GM10248 (cell line): ENCODE results near the gene DBH.

Source experiments
- CTCF ChIA-PET: fragments of 300-600 bp; sonication (Branson Sonifier 250); formaldehyde crosslinking; extraction: SDS; loops from one replicate; lab custom pipeline; 2021; ENCODE audit warnings: antibody characterized with exemption; lab: Yijun Ruan, JAX
- POLR2A ChIA-PET: fragments of 350-650 bp; sonication (Branson Sonifier 250); formaldehyde crosslinking; extraction: SDS; loops from one replicate; lab custom pipeline; 2020; ENCODE audit warnings: antibody characterized with exemption; lab: Yijun Ruan, JAX
- DNase-seq: peaks from one replicate; pipeline ENCODE4 v3.0.0; 2012; ENCODE audit errors: extremely low spot score
- CTCF ChIP-seq: IDR thresholded peaks from 2 replicates; pipeline ENCODE4 v1.5.1; 2012; ENCODE audit warnings: mild to moderate bottlenecking, low read depth; ENCODE audit errors: extremely low read depth, missing control alignments, control extremely low read depth

DBH gene

GRCh38 chr9:133693703-133694529 is 57.8 kb downstream of the DBH start:
- POLR2A ChIA-PET = no interaction called here
- CTCF ChIA-PET = interaction anchor here (0.8 to 1.3 kb wide), 4 partner anchors 11 to 49 kb away, joined by 3 read pairs; no protein-coding TSS in a partner anchor

GRCh38 chr9:133694686-133695085 is 58.5 kb downstream of the DBH start:
- TF ChIP-seq CTCF = no peak
- POLR2A ChIA-PET = no interaction called here
- DNase-seq = no peak
- CTCF ChIA-PET = interaction anchor here (1.3 kb wide), 1 partner anchor 12 kb away, joined by 3 read pairs; no protein-coding TSS in a partner anchor

More at GRCh38 chr9:133693703-133694529, 57.8 kb downstream of the DBH start:
- no peak for DNase-seq
- no peak for TF ChIP-seq CTCF

GRCh38 chr9:133696071-133696472 is 59.9 kb downstream of the DBH start:
- no peak for TF ChIP-seq CTCF
- ChIA-PET POLR2A (no interaction called here), CTCF (no interaction called here)
- no peak for DNase-seq

GRCh38 chr9:133699546-133699945 is 63.4 kb downstream of the DBH start:
- no peak for DNase-seq
- CTCF ChIA-PET = interaction anchor here (1.5 to 1.6 kb wide), 2 partner anchors 27 to 43 kb away, joined by 3 read pairs; no protein-coding TSS in a partner anchor
- POLR2A ChIA-PET = no interaction called here
- no peak for TF ChIP-seq CTCF

GRCh38 chr9:133700819-133701320 is 64.7 kb downstream of the DBH start:
- ChIA-PET CTCF (interaction anchor here (1.6 kb wide), 1 partner anchor 26 kb away, joined by 3 read pairs; no protein-coding TSS in a partner anchor), POLR2A (no interaction called here)
- no peak for TF ChIP-seq CTCF
- DNase-seq = no peak

- TF ChIP-seq CTCF = no peak
- POLR2A ChIA-PET = no interaction called here
- CTCF ChIA-PET = interaction anchor here (1.6 kb wide), 1 partner anchor 25 kb away, joined by 3 read pairs; no protein-coding TSS in a partner anchor
- DNase-seq = no peak
Observed at GRCh38 chr9:133701321-133701980, 65.3 kb downstream of the DBH start.
